Raji (cell line): Measurements from ENCODE around the gene ANGPTL1.

Experiments used
- POLR2A ChIP-seq: IDR thresholded peaks from 2 replicates; pipeline ENCODE4 v1.6.1; 2011; ENCODE audit warnings: low read depth, low read length, control low read depth; ENCODE audit not compliant: insufficient read depth

The ANGPTL1 gene

GRCh38 chr1:178821134-178821866 lies 49.6 kb downstream of the ANGPTL1 start:
- no peak for TF ChIP-seq POLR2A

GRCh38 chr1:178819123-178819522 lies 51.8 kb downstream of the ANGPTL1 start:
- TF ChIP-seq POLR2A = no peak

GRCh38 chr1:178818416-178818815 lies 52.5 kb downstream of the ANGPTL1 start:
- TF ChIP-seq POLR2A = no peak

GRCh38 chr1:178810585-178810984 lies 60.3 kb downstream of the ANGPTL1 start:
- no peak for TF ChIP-seq POLR2A

GRCh38 chr1:178808529-178808928 lies 62.3 kb downstream of the ANGPTL1 start:
- no peak for TF ChIP-seq POLR2A

- no peak for TF ChIP-seq POLR2A
These were observed 64.1 kb downstream of the ANGPTL1 start for GRCh38 chr1:178806665-178807300.

- no peak for TF ChIP-seq POLR2A
These were observed 68.0 kb downstream of the ANGPTL1 start for GRCh38 chr1:178802873-178803272.
